Thymus (tissue), 11 donors: ENCODE results near the gene EDC3. TPM values are rescaled to one million over a fixed set of nuclear protein-coding genes. Genes with fewer than 3 reads are reported as not detected.
"Not testable (repeated sequence)": the region's sequence is repeated elsewhere in the genome, so short reads cannot be mapped to it uniquely, and the experiment has no call there.

Source experiments
- DNase-seq, 9 donors: peaks; one replicate each; pipeline ENCODE4 v3.0.0-alpha.2; 2013; ENCODE audit warnings: low spot score in 9 of 9, low read depth in 6 of 9, missing footprints in 1 of 9
- H3K27ac ChIP-seq, 2 donors: one replicate each; pipeline ENCODE4 v1.5.1; 2013; ENCODE audit warnings: control low read depth in 1 of 2, low read depth in 1 of 2, low read length in 1 of 2, mild to moderate bottlenecking in 1 of 2, moderate library complexity in 1 of 2
- H3K27me3 ChIP-seq, 2 donors: one replicate each; pipeline ENCODE4 v1.5.1; 2013; ENCODE audit warnings: low read length in 1 of 2; ENCODE audit not compliant: control insufficient read depth in 2 of 2, insufficient read depth in 1 of 2
- H3K36me3 ChIP-seq, 2 donors: one replicate each; pipeline ENCODE4 v1.5.1; 2013; ENCODE audit warnings: low read length in 1 of 2, mild to moderate bottlenecking in 1 of 2, moderate library complexity in 1 of 2; ENCODE audit not compliant: control insufficient read depth in 2 of 2, insufficient read depth in 2 of 2
- H3K4me1 ChIP-seq, 2 donors: one replicate each; pipeline ENCODE4 v1.5.1; 2013; ENCODE audit warnings: low read length in 2 of 2; ENCODE audit not compliant: control insufficient read depth in 2 of 2, insufficient read depth in 2 of 2
- H3K4me3 ChIP-seq, 2 donors: one replicate each; pipeline ENCODE4 v1.5.1; 2013; ENCODE audit warnings: low read length in 2 of 2, control low read depth in 1 of 2, mild to moderate bottlenecking in 1 of 2
- H3K9me3 ChIP-seq, 2 donors: one replicate each; pipeline ENCODE4 v1.5.1; 2013; ENCODE audit warnings: low read length in 1 of 2, mild to moderate bottlenecking in 1 of 2; ENCODE audit not compliant: control insufficient read depth in 2 of 2, insufficient read depth in 1 of 2
- WGBS: extraction: QIAGEN DNeasy Blood & Tissue Kit; methylation state at CpG from one replicate; pipeline ENCODE4 v1.1.7; 2013; 5-methylcytosine and 5-hydroxymethylcytosine counted together
- polyA plus RNA-seq: library from polyadenylated mRNA; stranded (reverse); fragments of 200-250 nt; gene quantifications from one replicate; pipeline ENCODE4 v1.2.3, GENCODE V29; 2013
- total RNA-seq: library from RNA; stranded (reverse); fragments of 120-200 nt; gene quantifications from one replicate; pipeline ENCODE4 v1.2.4, GENCODE V29; 2013
- donor health status: healthy.

Gene EDC3
- total and polyA plus RNA-seq, 2 donors: 10.1 to 14.6 TPM

DNA sequence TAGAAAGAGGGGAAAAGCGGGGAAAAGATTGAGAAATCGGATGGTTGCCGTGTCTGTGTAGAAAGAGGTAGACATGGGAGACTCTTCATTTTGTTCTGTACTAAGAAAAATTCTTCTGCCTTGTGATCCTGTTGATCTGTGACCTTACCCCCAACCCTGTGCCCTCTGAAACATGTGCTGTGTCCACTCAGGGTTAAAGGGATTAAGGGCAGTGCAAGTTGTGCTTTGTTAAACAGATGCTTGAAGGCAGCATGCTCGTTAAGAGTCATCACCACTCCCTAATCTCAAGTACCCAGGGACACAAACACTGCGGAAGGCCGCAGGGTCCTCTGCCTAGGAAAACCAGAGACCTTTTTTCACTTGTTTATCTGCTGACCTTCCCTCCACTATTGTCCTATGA, 33.5 kb upstream of the EDC3 start:
- DNase-seq, H3K4me3 ChIP-seq, H3K9me3 ChIP-seq, H3K4me1 ChIP-seq, H3K36me3 ChIP-seq, H3K27ac ChIP-seq: not testable (repeated sequence)
- 93% methylated on average over 6 of the region's 6 CpGs for WGBS
- H3K27me3 ChIP-seq: peaks cover 28 to 50% of the 10 kb centered on the region in 2 donors

DNA sequence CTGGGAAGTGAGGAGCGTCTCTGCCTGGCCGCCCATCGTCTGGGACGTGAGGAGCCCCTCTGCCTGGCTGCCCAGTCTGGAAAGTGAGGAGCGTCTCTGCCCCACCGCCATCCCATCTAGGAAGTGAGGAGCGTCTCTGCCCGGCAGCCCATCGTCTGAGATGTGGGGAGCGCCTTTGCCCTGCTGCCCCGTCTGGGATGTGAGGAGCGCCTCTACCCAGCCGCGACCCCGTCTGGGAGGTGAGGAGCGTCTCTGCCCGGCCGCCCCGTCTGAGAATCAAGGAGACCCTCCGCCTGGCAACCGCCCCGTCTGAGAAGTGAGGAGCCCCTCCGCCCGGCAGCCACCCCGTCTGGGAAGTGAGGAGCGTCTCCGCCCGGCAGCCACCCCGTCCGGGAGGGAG, 32.9 kb upstream of the EDC3 start:
- not testable (repeated sequence) for DNase-seq, H3K4me1 ChIP-seq, H3K36me3 ChIP-seq, H3K27ac ChIP-seq, H3K4me3 ChIP-seq, H3K9me3 ChIP-seq
- 91% methylated on average over 21 of the region's 30 CpGs for WGBS
- H3K27me3 ChIP-seq: peaks cover 35 to 54% of the 10 kb centered on the region in 2 donors

DNA sequence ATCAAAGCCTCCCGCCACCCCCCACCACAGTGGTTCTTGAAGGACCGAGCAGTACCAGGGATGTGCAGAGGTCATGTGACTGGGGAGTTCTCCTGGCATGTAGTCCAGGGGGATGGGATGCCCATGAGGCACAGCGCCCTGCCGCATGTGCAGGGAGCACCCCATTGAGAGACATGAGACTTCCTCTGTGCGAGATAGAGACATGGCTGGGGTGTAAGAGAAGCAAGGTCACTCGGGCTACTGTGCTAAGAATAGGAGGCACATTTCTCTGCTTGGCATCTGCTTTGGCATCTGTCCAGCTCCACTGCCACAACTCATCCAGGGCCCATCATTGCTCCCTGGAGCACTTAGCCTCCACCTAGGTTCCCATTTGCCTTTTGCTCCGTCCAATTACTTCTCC, 31.9 kb upstream of the EDC3 start:
- H3K36me3 ChIP-seq: no peaks in the 10 kb centered on the region
- H3K9me3 ChIP-seq: peaks cover 0 to 4% of the 10 kb centered on the region in 2 donors
- H3K4me3 ChIP-seq: no peak overlapping the region
- DNase-seq: no peak
- 90% methylated on average over 7 of the region's 7 CpGs for WGBS
- peaks cover 2 to 10% of the 10 kb centered on the region in 2 donors for H3K4me1 ChIP-seq
- no peak overlapping the region for H3K27ac ChIP-seq
- H3K27me3 ChIP-seq: peaks cover 35 to 55% of the 10 kb centered on the region in 2 donors

DNA sequence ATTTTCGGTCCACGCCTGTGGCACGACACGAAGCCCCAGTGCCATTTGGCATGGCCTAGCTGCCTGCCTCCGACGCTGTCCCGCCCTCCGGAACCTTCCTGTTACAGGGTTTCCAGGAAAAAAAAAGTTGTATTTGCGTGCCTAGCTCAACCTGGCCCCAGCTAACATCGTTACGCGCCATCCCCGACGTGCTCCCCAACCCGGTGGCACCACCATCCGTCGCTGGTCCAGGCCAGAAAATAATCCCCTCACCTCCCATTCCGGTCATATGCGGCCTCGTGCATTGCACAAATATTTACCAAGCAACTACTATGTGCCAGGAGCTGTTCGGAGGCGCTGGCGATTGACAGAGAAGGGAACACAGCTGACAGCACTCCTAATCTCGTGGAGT, 30.9 kb upstream of the EDC3 start:
- peaks cover 2 to 10% of the 10 kb centered on the region in 2 donors for H3K4me1 ChIP-seq
- H3K4me3 ChIP-seq: peak overlapping the region in 1 of 2 donors; percentile 49
- DNase-seq: no peak
- H3K27ac ChIP-seq: no peak overlapping the region
- 54% methylated on average over 24 of the region's 24 CpGs for WGBS
- H3K9me3 ChIP-seq: peaks cover 0 to 4% of the 10 kb centered on the region in 2 donors
- H3K36me3 ChIP-seq: no peaks in the 10 kb centered on the region
- H3K27me3 ChIP-seq: peaks cover 35 to 56% of the 10 kb centered on the region in 2 donors

DNA sequence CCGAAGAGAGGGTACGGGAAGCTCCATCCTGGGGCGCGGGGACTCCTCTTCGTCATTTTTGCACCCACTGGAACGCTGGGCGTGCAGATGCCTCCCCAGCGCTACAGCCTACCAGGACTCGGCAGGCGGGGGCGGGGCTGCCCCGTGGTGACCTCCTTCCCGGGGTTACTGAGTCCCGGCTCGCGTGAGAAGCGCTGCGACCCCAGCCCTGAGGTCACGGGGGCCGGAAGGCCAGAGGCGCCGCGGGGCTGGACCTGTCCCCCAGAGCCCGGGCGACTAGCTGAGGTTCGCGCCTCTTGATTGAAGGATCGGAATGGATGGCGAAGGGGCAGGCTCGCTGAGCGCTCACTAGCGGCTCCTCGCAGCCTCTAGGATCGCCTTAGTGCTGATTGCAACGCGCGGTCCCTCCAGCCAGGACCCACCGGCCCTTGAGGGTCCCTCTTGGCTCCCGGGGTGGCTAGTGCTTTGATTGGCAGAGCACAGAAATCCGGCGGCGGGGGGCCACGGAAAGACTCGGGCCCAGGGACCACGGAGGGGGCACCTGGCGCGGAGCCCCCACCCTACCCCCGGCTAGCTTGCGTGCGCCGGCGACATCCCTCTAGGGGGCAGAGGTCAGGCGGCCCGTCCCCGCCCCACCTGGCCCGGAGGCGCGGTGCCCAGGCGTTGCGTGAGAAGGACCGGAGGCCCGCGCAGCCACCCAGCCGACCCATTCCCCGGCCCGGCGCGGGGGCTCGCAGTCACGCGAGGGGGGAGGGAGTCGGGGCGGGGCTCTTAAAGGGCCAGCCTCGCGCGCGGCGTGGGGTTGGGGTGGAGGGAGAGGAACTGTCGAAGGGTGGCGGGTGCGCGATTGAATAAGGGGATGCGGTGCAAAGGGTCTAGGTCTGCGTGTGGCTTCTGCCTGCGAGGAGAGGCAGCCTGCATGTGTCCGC, 30.3 kb upstream of the EDC3 start:
- Histone ChIP-seq H3K36me3 (no peaks in the 10 kb centered on the region), H3K4me3 (peak overlapping the region; percentile 24 to 49), H3K9me3 (peaks cover 0 to 4% of the 10 kb centered on the region in 2 donors), H3K27ac (no peak overlapping the region), H3K4me1 (peaks cover 2 to 10% of the 10 kb centered on the region in 2 donors), H3K27me3 (peaks cover 35 to 56% of the 10 kb centered on the region in 2 donors)
- no peak for DNase-seq
- 4% methylated on average over 86 of the region's 86 CpGs for WGBS

DNA sequence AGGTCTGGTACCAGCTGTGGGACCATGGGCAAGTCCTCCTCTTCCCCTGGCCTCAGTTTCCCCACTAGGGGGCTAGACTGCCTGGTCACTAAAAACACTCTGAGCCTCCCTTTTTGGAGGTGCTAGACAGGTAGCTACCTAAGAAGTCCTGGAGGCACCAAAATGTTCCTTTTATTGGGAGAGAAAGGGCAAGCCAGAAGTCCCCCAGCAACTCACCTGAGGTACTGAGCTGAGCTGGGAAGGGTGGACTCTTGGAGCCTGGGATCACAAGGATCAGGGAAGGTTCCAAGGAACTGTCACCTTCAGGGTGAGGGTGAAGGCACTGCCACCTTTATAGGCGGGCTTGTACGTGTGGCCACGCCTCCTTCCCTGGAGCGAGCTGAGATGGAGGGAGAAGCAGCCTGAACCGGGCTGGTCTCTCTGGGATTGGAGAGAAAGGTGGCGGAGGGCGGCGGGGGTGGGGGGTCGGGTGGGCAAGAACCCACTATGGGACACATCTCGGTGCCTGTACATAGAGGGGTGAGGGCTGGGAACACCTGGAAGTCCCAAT, 29.5 kb upstream of the EDC3 start, which contains the start of gene CYP1A1:
Gene CYP1A1, minus strand, starts transcription at position 304 of the 550 bp plus-strand sequence. CDS start 2,431 bp downstream, outside the sequence.
- 3% methylated on average over 10 of the region's 10 CpGs for WGBS
- Histone ChIP-seq H3K27me3 (peaks cover 35 to 58% of the 10 kb centered on the region in 2 donors), H3K9me3 (peaks cover 0 to 4% of the 10 kb centered on the region in 2 donors), H3K4me1 (peaks cover 2 to 10% of the 10 kb centered on the region in 2 donors), H3K4me3 (peak within 1 kb of the TSS; percentile 24 to 49), H3K36me3 (no peaks in the 10 kb centered on the region), H3K27ac (no peak within 1 kb of the TSS)
- DNase-seq: no peak

DNA sequence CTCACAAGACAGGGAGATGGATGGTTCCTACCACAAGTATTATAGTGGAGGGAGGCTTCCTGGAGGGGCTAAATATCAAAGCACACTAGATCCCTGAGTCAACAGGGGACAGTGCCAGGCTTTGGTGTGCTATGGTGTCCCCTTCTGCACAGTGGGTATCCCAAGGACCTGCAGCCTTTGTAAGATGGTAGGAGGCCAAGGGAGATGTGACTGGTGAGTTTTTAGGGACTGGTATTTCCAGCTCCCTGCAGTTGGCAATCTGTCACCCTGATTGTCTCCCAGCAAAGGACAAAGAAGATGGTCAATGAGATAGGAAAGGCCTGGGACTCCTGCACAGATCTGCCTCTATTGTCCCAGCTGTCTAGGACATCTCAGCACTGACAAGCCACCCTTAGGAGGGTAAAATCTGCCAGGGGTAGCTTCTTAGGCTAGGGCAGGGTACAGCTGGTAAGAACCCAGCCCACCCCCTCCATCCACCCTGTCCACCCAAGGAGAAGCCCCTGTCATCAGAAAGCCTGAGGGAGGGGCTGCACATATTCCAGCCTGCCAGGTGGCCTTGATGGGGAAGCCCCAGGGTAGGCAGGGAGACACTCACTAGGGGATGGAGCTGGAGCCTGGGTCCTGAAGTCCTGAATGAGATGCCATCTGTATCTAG, 28.9 kb upstream of the EDC3 start:
- Histone ChIP-seq H3K9me3 (peaks cover 0 to 4% of the 10 kb centered on the region in 2 donors), H3K4me1 (peaks cover 2 to 10% of the 10 kb centered on the region in 2 donors), H3K27me3 (peaks cover 35 to 58% of the 10 kb centered on the region in 2 donors), H3K4me3 (no peak overlapping the region), H3K27ac (no peak overlapping the region), H3K36me3 (no peaks in the 10 kb centered on the region)
- no peak for DNase-seq

DNA sequence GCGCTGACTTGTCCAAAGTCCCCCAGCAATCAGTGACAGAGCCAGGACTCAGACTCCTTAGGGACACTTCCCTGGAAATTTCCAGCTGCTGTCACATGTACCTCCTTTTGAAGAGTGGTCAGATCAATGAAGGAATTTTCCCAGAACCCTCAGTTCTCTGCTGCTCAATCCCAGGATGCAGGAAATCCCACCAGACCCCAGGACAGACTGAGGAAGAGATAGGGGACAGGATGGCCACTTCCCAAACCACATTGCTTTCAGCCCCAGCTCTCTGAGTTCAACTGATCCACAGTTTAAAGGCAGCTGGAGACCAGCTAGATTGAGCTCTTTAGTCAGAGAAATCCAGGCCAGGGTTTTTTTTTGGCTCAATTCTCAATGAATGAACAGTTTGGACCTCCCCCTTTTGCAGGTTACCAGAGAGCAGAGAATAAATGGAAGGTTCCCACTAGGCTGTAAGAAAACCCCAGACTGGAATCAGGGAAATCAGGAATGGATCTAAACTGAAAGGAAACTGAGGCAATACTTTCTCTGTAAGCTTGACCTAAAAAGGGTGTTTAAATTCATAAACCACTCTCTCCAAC, 28.0 kb upstream of the EDC3 start:
- WGBS: 93% methylated on average over 1 of the region's 1 CpG
- Histone ChIP-seq H3K36me3 (no peaks in the 10 kb centered on the region), H3K9me3 (peaks cover 0 to 4% of the 10 kb centered on the region in 2 donors), H3K27ac (no peak overlapping the region), H3K4me1 (peaks cover 2 to 10% of the 10 kb centered on the region in 2 donors), H3K4me3 (no peak overlapping the region), H3K27me3 (peaks cover 35 to 58% of the 10 kb centered on the region in 2 donors)
- DNase-seq: peak in 7 of 9 donors; percentile 7 to 53 (median 12)
